NCI-H1436 treated with DMSO at 0.1 percent for 48 hours (cell line): ENCODE results near the gene KCTD3.

Experiments
- DNase-seq: peaks from one replicate; lab custom pipeline; 2025; lab: John Stamatoyannopoulos, UW

Gene KCTD3

GRCh38 chr1:215606564-215607168 is 39.6 kb downstream of the KCTD3 start:
- no peak for DNase-seq

DNA sequence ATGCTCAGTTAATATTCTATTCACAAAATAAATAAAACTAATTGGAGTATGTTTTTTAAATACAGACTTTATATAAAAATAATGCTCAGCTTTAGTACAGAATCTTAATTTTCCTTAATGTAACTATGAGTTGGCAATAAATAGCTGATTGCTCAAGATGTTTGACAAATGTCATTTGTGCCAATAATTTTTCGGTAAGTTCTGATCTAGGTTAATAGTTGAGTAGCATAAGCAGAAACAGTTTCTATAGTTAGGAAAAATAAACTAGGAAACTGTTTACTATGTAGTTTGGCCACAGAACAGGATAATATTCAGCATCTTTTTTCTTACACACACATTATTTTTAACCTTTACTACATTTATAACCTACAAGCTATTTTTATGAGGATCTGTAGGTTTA is 40.3 kb downstream of the KCTD3 start:
- DNase-seq = no peak

DNA sequence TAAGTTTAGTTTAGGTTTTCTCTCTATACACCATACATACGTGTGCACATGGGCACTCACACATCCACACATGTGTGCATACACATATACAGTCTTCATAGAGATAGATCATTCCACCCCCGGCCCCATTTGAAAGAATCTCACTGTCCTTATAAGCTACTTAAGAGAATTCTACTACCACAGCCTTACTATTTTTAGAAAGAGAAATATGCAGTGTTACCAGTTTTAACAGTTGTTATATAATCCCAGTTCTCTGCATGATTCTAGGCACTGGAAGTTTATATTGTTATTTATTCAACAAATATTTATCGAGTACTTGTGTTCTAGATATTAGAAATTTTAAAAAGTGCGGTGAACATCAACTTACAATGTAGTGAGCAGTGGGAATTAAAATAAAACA is 41.5 kb downstream of the KCTD3 start:
- DNase-seq = no peak

DNA sequence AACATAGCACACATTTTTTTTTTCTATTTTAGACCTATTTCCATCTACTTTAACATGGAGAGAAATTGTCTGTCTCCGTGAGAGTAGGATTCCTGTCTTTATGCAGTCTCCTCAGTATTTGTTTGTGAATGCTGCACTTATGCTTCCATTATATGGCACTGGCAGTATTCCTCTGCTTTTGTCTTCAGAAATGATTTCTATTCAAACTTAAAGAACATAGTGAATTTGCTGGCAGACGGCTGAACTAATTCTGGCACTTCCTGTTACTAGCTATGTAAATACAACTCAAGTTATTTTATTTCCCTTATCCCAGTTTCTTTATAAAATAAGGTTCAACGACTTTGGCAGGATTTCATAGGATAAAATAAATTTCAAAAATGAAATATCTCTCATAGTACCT is 45.3 kb downstream of the KCTD3 start:
- DNase-seq = no peak

GRCh38 chr1:215617979-215618378 is 50.9 kb downstream of the KCTD3 start:
- DNase-seq = no peak

GRCh38 chr1:215623162-215623561 is 56.1 kb downstream of the KCTD3 start:
- no peak for DNase-seq

DNA sequence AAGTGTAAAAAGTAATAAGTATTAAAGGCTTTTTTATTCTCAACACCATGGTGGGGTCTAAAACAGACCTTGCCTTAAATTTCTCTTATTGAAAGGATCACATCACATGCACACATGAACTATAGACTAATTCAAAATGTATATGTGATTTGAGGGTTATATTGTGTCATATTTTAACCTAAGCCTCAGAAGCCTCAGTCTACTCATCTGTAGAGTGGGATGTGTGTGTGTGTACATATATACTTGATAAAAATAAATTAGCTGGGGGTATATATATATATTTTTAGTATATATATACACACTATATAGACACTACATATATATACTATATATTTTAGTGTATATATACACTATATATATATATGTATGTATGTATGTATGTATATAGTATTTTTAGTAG is 58.8 kb downstream of the KCTD3 start:
- DNase-seq = no peak

- no peak for DNase-seq
These were observed 63.9 kb downstream of the KCTD3 start for GRCh38 chr1:215631040-215631439.

DNA sequence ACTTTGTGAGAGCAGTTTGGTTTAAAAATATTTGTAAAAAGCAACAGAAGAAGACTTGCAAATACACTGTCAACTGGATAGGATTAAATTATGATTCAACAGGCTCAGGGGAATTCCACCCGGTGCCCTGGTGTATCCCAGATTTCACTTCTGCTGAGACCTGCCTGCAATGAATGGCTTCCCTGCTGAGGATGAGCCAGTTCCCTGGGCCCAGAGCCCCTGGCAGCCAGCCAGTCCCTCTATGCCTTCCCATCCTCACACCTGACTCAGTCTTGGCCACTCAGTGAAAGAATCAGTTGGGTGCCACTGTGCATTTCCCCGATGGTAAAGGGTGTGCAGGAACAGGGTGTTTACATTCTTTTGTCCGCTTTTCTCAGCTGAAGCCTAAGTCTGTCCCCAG is 64.4 kb downstream of the KCTD3 start:
- DNase-seq = no peak

DNA sequence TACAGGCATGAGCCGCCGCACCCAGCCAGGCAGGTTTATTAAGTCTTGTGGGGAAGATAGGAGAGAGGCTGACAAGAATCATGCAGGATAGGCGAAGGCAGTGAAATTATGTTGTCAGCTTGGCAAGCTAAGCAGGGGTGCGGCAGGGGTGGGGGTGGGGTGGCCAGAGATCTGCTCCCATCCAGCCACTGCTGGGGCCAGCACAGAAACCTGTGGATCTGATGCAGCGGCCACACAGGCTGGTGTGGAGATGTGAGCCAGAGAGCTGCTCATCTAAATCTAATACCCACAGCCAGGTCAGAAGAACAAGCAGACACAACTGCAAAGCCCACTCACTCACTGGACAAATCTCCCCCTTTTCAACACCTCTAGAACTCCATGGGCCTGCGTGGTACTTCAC is 68.7 kb downstream of the KCTD3 start:
- no peak for DNase-seq

- DNase-seq = no peak
These were observed 69.3 kb downstream of the KCTD3 start for GRCh38 chr1:215636258-215636965.

GRCh38 chr1:215637041-215637573 is 70.0 kb downstream of the KCTD3 start:
- DNase-seq = no peak

GRCh38 chr1:215640429-215641148 is 73.5 kb downstream of the KCTD3 start:
- DNase-seq = no peak

DNA sequence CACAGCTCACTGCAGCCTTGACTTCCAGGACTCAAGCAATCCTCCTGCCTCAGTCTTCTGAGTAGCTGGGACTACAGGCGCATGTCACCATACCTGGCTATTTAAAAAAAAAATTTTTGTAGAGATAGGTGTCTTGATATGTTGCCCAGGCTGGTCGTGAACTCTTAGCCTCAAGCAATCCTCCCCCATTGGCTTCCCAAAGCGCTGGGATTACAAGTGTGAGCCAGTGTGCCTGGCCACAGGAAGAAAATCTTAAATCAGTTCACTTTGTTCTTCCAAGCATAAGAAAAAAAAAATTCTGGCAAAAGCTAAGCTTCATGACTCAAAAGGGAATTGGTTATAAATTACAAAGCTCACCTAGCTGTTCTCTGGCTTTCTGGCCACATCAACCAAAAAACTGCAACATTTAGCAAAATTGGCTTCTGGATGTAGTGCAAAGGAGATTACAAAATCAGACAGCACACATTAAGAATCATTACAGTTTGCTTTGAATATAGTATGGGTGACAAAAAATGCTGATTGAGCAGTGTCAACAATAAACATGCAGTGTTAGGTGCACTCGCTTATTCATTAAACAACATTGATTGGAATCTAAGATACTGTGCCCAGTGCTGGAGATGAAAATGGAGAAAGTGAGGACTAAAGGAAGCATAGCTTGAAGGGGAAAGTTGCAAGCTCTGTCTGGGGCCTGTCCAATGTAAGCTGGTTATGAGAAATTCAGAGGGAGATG is 76.7 kb downstream of the KCTD3 start:
- DNase-seq = no peak

GRCh38 chr1:215645182-215645581 is 78.1 kb downstream of the KCTD3 start:
- DNase-seq = no peak

- DNase-seq = no peak
These were observed 78.8 kb downstream of the KCTD3 start for GRCh38 chr1:215645861-215646260.

GRCh38 chr1:215647738-215648137 is 80.6 kb downstream of the KCTD3 start:
- no peak for DNase-seq

- DNase-seq = no peak
These were observed 81.9 kb downstream of the KCTD3 start for GRCh38 chr1:215648957-215649356.

GRCh38 chr1:215650446-215651149 is 83.5 kb downstream of the KCTD3 start:
- no peak for DNase-seq

- DNase-seq = no peak
These were observed 84.8 kb downstream of the KCTD3 start for GRCh38 chr1:215651867-215652266.

- no peak for DNase-seq
These were observed 85.3 kb downstream of the KCTD3 start for GRCh38 chr1:215652371-215652770.

- DNase-seq = no peak
These were observed 89.9 kb downstream of the KCTD3 start for GRCh38 chr1:215657047-215657446.
